GM19240 (cell line): Measurements from ENCODE around the gene PRMT7.

Experiments
- DNase-seq: peaks from one replicate; pipeline ENCODE4 v3.0.0; 2011; ENCODE audit warnings: low spot score; ENCODE audit not compliant: insufficient read length

Gene PRMT7

DNA sequence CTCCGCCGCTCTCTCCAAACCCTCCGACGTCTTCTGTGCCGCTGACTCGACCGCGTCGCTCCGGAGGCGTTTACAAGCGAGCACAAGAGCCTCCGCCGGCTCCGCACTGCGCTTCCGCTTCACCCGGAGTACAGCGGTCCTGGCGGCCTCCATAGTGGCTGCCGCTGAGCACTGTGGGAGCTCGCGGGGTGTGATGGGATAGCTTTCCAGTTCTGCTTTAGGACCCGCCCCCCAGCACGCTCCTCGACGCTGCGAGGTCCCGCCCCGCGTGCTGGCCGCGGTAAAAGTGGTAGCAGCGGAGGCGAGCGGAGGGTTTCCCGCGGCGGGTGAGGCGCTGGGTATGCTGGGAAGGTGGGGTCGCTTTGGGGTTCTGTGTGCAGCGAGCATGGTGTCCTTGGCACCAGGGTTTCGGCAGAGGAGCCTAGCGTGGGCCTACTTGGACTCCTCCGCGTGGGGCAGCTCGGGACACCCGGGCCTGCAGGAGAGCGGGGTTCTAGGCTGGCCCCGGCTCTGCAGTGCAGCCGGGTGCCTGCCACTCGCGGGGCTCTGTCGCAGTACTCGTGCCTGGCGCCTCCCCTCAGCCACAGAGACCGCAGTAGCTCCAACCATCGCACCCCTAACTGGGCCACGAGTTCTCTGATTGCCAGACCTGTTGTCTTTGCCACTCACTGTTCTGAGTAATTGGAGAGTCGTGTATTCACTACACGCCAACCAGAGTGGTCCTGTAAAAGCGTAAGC is at the start of gene PRMT7, which contains the start of gene SLC7A6OS:
TSS of gene PRMT7 (plus strand) at position 246 of the 738 bp plus-strand sequence. CDS start 4,961 bp downstream, outside the sequence.
TSS of gene SLC7A6OS (minus strand) at position 173 of the 738 bp plus-strand sequence. CDS start at position 153, 20 bp downstream.
- DNase-seq = peak; percentile 97

DNA sequence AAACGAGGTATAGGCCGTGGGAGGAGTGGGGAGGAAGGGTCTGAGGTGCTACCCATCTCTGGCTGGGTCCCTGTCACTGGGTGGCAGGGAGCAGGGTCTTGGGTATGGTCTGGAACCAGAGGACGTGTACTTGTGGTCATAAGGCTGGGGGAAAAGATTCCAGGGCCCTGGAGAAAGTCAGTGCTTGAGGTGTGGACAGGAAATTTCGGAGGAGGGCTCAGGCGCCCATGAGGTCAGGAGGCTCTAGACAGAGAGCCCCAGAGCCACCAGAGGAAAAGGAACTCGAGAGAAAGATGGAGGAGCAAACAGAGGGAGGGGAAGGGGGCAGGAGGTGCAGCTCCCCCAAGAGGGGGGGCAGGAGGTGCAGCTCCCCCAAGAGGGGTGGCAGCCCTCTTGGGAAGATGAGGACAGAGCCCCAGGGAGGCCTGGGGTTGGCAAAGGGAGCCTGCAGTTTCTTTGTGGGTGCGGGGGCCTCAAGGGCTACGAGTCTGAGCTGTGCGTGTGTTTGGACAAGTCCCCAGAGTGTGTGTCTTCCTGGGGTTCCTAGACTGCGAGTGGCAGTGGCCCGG is 47.2 kb upstream of the PRMT7 start:
- DNase-seq = no peak

- DNase-seq = peak; percentile 87
Measured at GRCh38 chr16:68264128-68265077, 46.4 kb upstream of the PRMT7 start, which contains the start of gene SLC7A6. TSS of gene SLC7A6 (plus strand) at chr16:68264526. CDS start at chr16:68274727, 10,201 bp downstream.

- DNase-seq = no peak
Measured at GRCh38 chr16:68265078-68265920, 45.5 kb upstream of the PRMT7 start.

GRCh38 chr16:68267612-68268405 is 43.0 kb upstream of the PRMT7 start:
- no peak for DNase-seq

- no peak for DNase-seq
Measured at GRCh38 chr16:68269793-68270192, 41.0 kb upstream of the PRMT7 start.

DNA sequence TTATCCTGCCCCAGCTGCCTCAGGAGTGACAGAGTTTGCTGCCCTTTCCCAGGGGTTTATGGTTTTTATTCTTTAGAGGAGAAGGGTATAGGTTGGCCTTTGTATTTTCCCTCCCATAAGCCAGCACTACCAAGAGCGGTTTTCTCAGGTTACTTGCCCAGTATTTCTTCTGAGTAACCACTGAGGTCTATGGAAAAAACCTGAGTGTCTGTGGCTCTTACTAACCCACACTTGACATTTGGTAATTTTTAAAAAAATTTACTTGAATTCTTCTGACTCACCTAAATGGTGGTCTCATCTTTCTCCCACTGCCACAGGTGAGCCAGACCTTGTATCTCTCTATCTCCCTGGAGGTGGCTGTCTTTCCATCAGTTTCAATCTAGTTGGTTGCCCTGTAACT is 40.5 kb upstream of the PRMT7 start:
- DNase-seq = no peak

DNA sequence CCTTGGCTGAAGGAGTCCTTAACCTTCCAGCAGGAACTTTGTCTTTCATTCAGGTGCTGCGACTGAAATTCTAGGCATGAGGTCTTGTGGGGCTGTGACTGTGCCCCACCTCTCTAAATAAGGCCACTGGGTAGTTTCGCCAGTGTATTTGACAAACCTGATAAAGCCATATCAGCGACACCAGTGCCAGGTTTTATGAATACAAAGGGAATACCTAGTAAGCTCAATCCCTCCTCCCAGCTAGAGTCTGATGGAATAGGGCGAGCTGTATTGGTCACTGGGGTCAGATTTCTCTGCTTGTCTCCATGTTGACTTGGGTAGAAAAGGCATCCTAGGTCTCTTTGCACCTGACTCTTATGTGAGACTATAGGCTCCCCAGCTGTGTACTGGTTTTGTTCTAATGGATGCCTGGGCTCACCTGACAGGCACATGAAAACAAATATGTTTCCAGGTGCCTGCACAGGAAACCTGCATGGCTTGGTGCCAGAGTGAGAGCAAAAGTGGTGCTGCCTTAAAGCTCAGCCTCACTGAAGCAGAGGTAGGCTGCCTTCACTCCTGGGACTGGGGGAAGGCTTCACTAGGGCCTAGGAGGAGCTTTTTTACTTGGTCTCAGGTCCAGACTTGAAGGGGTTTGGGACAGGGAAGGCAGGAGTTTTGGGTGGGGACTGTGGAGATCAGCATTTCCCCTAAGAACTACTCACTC is 38.2 kb upstream of the PRMT7 start:
- no peak for DNase-seq

GRCh38 chr16:68273459-68273858 is 37.4 kb upstream of the PRMT7 start:
- DNase-seq = no peak

DNA sequence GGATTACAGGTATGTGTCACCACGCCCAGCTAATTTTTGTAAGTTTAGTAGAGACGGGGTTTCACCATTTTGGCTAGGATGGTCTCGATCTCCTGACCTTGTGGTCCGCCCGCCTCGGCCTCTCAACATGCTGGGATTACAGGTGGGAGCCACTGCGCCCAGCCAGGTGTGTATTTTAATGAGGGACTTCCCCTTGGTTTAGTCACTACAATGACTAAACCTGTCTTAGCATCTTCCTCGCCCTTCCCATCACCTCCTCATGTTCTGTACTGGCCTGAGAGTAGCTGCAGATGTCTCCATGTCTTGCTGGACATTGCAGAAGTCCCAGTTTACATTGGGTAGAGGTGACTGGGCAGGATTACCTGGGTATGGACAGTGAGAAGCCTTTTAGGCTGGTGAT is 36.9 kb upstream of the PRMT7 start:
- DNase-seq = no peak

- no peak for DNase-seq
Measured at GRCh38 chr16:68274441-68274840, 36.4 kb upstream of the PRMT7 start.

GRCh38 chr16:68275611-68276191 is 35.1 kb upstream of the PRMT7 start:
- DNase-seq = peak; percentile 61

DNA sequence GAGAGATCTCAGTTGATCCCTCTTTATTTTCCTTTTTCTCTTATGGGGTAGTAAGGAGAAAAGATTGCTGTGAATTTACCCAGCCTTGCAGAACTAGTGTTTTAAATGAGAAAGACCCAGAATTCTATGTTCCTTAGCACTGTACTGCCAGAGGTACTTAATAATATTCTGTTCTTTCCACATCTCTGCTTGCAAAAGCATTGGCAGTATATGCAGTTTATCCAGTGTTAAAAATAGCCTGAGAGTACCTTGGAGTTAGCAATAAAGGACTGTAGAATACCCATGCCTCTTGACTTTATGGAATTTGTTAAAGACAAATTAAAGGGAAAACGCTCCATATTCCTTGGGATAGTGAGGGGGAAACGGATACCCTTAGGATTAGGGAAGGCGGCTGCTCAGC is 34.6 kb upstream of the PRMT7 start:
- no peak for DNase-seq

GRCh38 chr16:68279726-68280558 is 30.9 kb upstream of the PRMT7 start:
- no peak for DNase-seq

DNA sequence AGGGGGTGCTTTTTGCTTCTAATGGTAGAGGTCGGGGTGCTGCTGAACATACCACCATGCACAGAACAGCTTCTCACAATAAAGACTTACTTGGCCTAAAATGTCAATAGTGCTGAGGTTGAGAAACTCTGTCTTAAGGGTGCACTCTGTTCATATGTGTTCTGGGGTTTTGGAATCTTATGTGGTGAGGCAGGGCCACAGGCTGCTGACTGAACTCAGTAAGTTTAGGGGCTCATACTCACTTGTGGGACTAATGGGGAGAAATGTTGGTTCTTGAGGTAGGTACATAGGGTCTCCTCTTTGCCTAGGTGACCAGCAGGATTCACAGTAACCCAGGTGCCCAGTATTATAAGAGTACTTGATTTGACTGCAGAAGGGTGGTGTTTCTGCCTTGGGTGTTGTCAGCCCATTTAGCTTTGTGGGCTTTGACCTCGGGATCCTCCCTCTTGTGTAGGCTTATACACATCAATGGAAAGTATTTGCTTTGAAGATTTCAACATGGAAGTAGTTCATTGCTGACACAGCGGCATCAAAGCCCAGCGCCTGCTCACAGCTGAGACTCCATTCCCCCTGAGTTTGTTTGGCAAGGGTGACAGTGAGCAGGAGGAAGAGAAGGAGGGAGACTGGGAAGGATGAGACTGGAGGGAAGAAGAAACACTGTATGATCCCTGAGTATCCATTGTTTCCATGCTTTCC is 29.3 kb upstream of the PRMT7 start:
- no peak for DNase-seq

DNA sequence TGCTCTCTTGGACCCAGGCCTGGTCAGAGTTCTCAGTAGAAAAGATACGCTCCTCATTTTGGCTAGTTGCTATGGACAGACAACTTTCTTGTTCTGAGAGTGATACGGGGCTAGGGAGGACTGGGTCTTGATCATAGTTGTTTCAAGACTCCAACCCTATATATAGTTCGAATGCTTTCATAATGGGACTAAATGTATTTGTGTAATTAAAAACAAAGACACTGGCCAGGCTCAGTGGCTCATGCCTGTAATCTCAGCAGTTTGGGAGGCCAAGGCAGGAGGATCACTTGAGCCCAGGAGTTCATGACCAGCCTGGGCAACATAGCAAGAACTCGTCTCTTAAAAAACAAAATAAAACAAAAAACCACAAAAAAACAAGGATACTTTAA is 28.8 kb upstream of the PRMT7 start:
- DNase-seq = no peak

DNA sequence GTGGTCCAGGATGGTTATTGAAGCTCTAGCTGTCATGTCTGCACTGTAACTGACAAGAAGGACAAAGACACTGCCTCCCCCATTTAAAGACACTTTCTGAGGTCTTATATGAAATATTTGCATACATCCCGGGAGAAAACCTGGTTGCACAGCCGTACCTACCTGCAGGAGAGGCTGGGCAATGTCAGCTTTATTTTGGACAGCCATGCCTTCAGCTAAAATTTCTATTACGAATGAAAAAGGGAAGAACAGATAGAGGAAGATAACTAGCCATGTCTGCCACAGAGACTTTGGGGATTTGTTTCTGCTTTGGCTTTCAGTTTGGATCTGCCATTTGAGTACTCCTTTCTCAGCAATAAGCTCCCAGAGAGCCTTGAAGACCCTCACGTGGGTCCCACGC is 27.5 kb upstream of the PRMT7 start:
- no peak for DNase-seq
